Activated gamma-delta T cell treated with anti-CD3 and anti-CD28 coated beads, Interleukin-2, amount 50 U/mL, for 16 hours (primary cell): Measurements from ENCODE around the gene CEP295NL.
"Not testable (repeated sequence)": the region's sequence is repeated elsewhere in the genome, so short reads cannot be mapped to it uniquely, and the experiment has no call there.

ENCODE experiments used
- DNase-seq: peaks from one replicate; pipeline ENCODE4 v3.0.0-alpha.2; 2020; ENCODE audit warnings: low read depth

Gene CEP295NL

DNA sequence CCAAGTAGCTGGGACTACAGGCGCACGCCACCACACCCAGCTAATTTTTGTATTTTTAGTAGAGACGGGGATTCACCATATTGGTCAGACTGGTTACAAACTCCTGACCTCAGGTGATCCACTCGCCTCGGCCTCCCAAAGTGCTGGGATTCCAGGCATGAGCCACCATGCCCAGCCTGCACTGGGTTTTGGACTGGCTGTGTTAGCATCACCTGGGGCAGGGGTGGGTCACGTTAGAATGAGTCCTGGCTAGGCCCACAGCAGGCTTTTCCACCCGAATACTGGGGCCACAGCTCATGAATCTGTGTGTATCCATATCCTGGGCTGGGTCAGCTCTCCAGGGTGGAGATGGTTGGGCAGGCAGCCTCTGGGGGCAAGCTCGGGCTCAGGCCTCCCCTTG, 770 bp downstream of the CEP295NL start:
- not testable (repeated sequence) for DNase-seq

DNA sequence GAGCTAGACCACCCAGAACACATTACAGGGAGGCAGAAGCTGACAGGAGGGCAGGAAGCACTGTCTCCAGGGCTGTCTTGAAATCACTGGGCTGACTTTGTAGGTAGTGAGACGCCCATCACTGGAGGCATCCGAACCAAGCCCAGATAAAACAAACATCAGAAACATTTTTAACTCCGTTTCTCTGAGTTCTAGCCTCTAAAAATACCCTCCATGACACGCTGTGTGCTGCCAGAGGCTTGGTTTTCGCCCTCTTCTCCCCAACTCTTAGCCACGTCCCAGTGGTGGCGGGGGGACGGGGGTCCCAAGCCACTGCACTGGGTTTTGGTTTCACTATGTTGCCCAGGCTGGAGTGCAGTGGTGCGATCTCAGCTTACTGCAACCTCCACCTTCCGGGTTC, 1.2 kb downstream of the CEP295NL start:
- no peak for DNase-seq

DNA sequence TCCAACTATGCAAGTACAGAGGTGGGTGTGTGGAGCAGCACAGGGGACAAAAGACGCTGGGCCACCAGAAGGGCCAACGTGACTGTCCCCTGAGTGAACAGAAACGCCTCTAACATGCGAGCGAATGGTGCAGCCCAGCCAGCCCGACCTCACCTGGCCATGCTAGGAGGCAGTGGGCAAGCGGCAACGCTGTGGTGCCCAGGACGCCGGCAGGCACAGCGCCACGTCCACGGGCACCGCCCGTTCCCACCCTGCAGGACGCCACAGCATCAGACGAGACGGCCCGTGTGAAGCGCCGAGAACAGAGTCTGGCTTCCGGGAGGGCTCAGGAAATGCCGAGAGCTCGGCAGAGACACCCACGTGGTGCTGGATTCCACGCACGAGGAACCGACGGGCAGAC, 2.2 kb downstream of the CEP295NL start:
- no peak for DNase-seq

DNA sequence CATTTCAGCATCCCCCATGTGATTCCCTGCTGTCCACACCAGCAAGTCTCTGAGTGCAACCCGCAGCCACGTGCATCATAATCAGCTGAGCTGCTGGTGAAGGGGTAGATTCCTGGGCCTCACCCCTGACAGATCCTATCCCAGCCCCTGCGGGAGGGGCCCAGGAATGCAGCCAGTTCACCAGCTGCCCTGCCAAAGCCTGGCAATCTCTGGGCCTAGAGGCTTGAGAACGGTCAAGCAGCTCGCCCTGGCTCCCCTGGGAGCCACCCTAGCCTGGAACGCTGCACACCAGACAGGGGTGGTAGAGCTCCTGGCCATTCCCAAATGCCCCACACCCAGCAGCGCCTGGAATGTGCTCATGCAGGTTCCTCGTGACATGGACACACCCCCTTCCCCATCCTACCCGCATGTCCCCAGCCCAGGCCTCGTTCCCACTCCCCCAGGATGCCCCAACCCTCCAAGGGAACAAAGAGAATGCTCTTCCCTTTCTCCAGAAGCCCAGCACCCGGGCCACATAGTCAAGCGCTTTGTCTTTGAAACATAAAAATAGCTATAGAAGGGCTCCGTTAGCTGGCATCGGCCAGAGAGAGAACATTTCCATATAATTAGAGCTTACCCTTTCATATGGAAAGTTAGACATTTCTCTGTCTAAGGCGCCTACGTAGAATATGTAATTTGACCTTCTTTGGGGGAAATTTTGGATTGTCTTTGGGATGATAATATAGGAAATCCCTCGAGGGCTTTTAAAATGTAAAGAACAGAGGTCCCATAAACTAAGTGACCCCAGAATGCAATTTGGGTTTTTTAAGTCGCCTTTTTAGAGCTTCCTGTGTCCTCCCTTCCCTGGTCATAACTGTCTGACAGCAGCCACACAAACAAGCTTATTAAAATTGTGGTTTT, 3.4 kb downstream of the CEP295NL start:
- DNase-seq: no peak

DNA sequence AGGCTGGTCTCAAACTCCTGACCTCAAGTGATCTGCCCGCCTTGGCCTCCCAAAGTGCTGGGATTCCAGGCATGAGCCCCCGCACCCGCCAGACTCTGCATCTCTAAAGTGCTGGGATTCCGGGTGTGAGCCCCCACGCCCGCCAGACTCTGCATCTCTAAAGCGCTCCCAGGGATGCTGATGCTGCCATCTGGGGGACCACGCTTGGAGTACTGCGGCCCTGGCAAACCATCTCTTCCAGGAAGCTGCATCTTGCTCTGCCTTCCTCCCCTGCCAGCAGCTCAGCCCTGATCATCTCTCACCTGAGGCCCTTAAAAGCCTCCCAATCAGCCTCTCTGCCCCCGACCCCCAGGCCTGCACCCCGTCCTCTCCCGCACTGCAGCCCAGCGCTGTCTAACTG, 4.1 kb downstream of the CEP295NL start:
- DNase-seq: no peak

DNA sequence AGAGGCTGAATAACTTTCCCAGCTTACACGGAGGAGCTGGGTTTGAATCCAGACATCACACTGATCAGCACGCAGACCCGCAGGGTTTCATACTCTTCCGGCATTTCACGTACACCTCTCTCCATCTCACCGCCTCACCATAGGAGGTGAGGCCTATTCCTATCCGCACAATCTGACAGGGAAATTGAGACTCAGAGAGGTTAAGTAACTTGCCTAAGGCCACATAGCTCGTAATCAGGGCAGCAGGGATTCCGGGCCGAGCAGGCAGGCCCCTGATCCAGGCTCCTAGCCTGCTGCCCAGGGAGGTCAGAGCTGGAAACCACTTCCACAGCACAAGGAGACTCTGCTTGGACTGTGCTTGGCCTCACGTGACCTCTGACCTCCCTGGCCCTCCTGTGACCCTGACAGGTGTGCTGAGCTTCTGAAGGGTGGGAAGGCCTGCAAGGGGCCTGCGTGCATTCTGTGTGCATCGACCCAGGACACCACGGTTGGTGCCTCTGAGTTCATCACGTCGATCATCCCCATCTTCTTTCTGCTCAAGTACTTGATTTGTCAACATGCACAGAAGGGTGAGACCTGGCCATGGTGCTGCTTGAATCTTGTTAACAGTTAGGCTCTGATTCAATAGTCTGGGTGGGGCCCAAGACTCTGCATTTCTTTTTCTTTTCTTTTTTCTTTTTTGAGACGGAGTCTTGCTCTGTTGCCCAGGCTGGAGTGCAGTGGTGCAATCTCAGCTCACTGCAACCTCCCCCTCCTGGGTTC, 4.7 kb downstream of the CEP295NL start:
- no peak for DNase-seq

DNA sequence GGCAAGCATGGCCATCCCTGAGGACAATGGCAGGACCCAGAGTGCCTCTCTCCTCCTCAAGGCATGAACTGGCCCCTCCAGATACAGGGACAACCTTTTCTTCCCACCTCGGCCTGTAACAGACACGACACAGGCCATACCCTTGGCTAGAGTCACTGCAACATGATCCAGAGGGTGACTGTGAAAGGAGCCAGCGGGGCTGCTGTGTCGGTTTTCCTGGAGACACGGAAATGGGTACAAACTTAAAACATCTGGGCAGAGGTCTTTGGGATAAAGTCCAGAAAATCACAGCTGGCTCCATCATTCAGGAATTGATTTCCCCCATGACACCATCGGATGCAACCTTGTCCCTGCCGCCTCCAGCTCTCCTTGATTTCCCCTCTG, 5.3 kb downstream of the CEP295NL start:
- DNase-seq: no peak

DNA sequence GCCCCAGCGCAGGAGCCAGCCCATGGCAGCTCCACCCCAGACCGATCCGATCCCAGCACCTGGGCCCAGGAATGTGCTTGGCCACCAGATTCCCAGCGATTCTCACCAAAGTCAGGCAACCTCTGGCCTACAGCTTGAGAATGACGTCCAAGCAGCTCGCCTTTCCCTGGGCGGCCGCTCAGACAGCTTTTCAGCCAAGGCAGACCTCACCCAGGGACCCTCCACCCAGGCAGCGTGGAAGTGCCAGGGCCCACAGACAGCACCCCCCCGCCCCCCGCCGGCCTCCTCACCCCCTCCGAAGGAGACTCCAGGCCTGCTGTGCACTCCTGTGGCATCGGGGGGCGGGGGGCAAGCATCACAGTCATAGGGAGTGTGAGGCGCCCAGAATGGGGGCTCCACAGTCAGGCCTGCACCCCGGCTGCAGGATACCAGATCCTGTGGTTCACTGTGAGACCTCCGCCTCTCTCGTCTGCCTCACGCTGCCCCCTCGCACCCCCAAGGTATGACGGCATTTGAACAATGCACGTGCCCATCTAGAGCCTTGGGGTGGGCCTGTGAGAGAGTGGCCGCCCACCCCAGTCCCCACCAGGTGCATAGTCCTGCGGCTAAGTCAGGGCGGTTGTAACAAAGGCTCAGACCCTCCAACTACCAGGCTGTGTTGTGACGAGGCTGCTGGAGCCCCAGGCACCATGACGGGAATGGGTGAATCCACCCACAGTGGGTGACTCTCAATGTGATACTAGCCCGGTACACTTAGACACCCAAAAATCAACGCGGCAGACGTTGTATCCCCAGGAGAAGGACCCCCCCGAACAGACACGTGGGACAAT, 6.0 kb downstream of the CEP295NL start:
- DNase-seq: no peak

DNA sequence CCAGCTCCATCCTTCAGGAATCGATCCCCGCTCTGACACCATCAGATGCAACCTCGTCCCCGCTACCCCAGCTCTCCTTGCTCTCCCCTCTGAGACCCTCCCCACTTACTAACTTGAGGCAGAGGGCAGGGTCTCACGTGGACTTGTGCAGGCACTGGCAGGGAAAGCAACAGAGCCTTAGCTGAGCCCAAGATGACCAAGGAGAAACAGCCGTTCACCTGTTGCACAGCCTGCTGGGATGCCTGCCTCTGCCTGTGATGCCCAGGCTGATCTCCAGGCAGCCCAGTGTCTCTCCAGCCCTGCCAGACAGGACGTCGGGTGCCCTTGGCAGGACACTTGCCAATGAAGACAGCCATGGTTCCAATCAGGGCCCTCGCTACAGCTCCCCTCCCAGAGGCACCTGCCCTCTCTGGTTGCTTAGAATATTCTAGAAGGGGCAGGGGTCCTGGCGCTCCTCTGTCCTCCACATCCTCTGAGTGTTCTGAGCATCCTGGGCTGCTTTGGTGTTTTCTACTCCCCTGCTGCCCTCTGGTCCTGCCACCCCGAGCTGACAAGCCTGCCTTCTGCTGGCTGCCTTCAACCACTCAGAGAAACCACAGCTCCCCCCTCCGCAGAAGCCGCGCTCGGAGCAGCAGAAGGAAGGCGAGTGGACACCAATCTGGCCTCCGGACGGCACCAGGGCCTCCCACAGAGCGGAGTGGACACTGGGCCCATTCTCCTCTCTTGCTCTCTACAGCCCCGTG, 6.7 kb downstream of the CEP295NL start:
- DNase-seq: no peak

DNA sequence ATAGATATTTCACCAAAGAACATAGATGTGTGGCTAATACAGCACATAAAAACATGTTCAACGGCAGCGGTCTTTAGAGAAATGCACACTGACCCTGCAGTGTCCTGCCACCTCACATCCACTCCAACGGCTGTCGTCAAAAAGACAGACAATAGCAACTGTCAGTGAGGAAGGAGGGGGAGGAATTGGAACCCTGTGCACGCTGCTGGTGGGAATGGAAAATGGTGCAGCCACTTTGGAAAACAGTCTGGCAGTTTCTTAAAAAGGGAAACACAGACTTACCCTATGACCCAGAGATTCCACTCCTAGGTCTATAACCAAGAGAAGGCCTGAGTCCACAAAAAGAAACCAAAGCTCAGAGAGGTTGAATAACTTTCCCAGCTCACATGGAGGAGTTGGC, 7.7 kb downstream of the CEP295NL start:
- DNase-seq: no peak

DNA sequence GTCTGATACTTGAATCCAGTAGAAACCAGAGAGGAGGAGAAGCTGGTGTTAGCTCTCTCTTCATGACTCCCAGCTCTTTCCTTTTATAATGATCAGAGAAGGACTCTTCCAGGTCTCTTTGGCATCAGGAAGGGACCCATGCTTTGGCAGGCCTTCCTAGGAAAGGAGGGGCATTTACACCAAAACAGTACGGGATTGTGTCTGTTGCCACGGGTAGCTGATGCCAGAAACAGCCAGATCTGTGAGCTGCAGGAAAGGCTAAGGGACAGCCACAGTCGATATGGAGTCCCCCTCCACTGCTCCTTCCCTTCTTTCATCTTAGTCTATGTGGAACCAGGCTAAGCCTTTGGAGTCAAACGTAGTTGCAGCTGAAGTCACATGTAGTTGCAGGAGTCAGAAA, 9.3 kb downstream of the CEP295NL start:
- no peak for DNase-seq

DNA sequence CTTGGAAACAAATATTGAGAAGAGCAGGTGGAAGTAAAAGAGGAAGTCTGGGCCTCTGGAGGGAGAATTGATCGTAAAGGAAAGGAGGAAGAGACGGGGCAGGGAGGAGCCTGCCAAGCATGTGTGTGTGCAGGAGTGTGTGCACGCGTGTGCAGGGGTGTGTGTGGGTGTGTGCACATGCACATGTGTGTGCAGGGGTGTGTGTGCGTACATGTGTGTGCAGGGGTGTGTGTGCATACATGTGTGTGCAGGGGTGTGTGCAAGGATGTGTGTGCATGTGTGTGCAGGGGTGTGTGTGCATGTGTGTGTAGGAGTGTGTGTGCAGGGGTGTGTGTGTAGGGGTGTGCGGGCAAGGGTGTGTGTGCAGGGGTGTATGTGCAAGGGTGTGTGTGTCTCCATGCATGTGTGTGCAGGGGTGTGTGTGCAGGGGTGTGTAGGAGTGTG, 10.0 kb downstream of the CEP295NL start:
- DNase-seq: no peak

DNA sequence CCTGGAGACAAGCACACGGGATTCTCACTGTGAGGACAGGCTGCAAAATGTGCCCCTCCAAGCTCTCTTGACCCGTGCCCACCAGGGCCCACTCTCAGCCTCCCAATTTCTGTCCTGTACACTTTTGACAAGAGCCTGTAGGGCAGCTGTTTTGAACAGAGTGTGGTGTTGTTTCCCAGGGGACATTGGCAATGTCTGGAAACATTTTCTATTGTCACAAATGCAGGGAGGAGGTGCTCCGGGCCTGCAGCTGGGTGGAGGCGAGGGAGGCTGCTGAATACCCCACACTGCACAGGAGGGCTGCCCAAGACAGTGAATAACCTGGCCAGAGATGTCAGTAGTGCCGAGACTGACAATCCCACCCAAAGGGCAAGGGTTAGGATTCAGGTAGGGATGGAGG, 10.5 kb downstream of the CEP295NL start:
- no peak for DNase-seq

DNA sequence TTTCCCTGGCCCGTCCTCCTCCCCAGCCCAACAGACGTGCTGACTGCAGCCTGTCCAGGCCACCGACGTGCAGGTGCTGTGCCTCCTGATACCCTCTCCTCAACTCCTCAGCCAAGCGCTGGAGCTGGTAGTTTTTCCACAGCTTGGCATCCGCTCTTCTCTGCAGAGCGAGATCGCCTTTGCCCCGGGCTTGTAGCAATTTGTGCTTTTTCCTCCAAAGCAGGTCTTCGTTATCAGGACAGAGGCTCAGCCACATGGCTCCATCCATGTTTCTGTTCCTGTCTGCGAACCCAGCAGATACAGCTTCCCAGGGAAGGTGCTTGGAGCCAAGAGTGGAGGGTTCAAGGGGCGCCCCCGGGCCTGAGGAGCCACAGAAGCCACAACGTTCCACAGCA, 10.9 kb downstream of the CEP295NL start:
- DNase-seq: no peak

DNA sequence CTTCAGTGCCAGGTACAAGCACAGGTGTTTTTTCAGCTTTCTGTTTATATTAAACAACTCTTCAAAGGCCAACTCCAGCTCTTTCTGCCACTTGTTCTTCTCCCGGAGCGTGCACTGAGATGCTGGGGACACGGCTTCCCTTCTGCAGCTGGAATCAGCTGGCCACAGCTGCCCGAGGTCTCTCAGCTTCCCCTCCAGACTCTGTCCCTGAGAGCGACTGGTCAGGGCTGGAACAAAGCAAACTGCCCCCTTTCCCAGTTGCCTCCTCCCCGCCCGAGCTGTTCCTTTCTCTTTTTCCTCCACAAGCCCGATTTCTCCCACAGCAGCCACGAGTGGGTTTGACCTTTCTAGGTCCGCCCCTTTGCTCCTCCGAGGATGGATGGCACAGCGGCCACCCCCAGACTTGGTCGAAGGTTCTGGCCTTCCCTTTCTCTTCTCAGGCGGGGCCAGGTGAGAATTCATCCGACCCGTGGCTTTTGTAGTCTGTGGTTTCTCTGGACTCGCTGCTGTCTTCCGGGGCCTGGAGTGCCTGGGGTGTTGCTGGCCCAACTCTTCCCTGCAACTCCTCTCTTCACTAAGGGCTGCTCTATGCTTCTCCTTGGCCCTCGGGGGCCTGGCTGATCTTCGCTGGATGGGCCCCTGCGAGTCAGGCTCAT, 11.5 kb downstream of the CEP295NL start:
- DNase-seq: no peak

DNA sequence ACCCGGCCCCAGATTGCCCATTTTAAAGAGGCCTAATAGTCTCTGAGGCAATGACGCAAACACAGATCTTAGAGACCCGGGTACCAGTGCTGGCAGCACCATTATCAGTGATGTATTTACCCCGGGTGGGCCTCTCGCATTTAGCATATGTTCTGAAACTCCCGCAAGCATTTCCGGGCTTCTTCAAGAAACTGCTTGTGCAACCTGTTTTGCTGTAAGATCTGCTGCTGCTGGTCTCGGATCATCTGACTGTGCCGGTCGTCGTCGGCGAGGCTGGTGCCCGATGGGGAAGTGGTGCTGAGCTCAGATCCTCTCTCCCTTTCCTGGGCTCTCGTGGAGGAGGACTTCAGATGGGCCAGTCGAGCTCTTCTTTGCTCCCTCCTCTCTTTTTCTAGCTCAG, 12.5 kb downstream of the CEP295NL start:
- DNase-seq: peak; percentile 15

DNA sequence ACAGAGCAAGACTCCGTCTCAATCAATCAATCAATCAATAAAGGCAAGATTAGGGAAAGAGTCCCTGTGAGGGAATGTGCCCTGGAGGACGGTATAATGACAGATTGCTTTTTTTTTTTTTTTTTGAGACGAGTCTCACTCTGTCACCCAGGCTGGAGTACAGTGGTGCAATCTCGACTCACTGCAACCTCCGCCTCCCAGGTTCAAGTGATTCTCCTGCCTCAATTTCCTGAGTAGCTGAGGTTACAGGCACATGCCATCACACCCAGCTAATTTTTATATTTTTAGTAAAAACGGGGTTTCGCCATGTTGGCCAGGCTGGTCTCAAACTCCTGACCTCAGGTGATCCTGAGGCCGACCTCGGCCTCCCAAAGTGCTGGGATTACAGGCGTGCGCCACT, 12.9 kb downstream of the CEP295NL start:
- DNase-seq: not testable (repeated sequence)

DNA sequence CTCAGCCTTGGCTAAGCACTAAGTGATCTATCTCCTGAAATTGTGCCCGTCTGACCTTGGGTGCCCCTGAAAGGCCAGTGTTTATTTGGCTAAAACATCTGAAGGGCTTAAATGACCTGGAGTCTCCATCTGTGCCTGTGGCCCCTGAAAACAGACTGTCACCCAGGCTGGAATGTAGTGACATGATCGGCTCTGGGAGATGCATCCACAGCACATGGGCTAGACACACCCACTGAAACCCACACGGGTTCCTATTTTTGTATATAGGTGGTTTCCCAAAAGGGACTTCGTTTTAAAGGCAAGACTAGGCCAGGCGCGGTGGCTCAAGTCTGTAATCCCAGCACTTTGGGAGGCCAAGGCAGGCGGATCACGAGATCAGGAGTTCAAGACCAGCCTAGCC, 13.5 kb downstream of the CEP295NL start:
- no peak for DNase-seq

DNA sequence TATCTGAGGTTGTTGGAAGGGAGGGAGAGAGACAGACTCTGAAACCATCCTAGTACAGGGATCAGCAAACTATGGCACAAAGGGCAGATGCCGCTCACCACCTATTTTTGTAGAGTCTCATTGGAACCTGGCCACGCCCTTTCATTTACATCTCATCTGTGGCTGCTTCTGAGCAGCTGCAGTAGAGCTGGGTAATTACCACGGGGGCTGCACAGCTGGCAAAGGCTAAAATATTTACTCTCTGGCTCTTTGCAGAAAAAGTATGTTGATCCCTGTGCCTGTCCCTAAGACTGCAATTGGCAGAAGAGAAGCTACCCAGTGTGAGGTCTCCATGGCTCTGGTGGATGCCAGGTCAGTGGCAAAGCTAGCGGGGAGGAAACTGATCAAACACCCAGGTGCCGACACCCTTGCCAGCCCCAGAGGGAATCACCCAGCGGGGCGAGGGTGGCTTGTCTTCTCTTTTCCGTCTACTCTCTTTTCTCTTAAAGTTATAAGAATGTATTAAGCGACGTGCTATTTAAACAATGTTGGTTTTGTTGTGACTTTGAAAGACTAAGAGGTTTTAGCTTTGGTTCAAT, 14.0 kb downstream of the CEP295NL start:
- DNase-seq: no peak

DNA sequence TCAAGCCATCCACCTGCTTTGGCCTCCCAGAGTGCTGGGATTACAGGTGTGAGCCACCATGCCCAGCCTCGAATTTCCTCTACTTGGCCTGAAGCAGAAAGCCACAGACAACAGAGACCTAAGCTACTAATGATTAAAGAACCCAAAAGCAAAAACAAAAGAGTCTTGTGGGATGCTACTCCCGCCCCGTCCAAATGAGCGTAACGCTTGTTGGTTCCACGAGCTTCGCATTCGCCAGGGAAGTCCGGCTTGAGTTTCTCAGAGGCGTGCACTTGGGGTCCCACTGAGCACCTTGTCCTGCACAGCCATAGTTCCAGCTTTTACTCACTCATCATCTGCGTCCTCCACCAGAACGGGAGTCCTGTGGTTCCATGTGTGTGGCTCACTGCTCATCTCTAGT, 16.0 kb downstream of the CEP295NL start:
- DNase-seq: no peak

DNA sequence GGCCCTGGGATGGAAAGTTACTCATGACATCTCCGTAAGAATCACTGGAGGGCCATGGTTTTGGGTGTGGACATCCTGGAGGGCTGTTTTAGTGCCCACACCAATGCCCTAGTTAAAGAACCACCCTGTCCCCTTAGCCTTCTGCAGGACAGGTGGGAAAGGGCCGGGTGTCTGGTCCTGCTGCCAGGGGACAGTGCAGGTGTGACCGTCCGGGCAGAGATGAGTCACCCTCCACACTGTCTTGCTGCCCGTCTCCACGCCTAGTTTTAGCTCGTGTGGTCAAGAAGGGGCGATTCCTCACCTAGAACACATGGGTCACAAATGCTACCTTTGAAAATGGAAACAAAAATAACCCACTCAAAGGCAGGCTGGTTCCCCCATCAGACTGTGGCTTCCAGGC, 17.0 kb downstream of the CEP295NL start:
- DNase-seq: no peak
